GM19324 (cell line): ENCODE data around the gene EEF1E1.
"Not testable (repeated sequence)": the region's sequence is repeated elsewhere in the genome, so short reads cannot be mapped to it uniquely, and the experiment has no call there.

ENCODE experiments used
- ATAC-seq: cut with Tn5 transposase; IDR thresholded peaks from one replicate; pipeline ENCODE4 v1.9.1; 2021; ENCODE audit warnings: mild to moderate bottlenecking, moderate library complexity; ENCODE audit not compliant: unreplicated experiment, low FRiP score

The EEF1E1 gene

GRCh38 chr6:8064638-8065518, 37.5 kb downstream of the EEF1E1 start:
- ATAC-seq, result no peak

GRCh38 chr6:8063761-8064637, 38.3 kb downstream of the EEF1E1 start, which contains the start of gene BLOC1S5:
Gene BLOC1S5, minus strand, starts transcription at chr6:8064389. Its CDS starts 13 bp downstream, at chr6:8064376.
- peak; percentile 95 for ATAC-seq

GRCh38 chr6:8061736-8062135, 40.6 kb downstream of the EEF1E1 start:
- ATAC-seq, result no peak

GRCh38 chr6:8060346-8060745, 42.0 kb downstream of the EEF1E1 start:
- no peak for ATAC-seq

- ATAC-seq, result no peak
Measured at GRCh38 chr6:8059129-8059528, 43.2 kb downstream of the EEF1E1 start.

GRCh38 chr6:8057793-8058192, 44.6 kb downstream of the EEF1E1 start:
- ATAC-seq, result no peak

- no peak for ATAC-seq
Measured at GRCh38 chr6:8057263-8057662, 45.1 kb downstream of the EEF1E1 start.

- no peak for ATAC-seq
Measured at GRCh38 chr6:8054276-8054675, 48.1 kb downstream of the EEF1E1 start.

- ATAC-seq, result no peak
Measured at GRCh38 chr6:8047541-8048292, 54.6 kb downstream of the EEF1E1 start.

- ATAC-seq, result not testable (repeated sequence)
Measured at GRCh38 chr6:8045769-8046168, 56.6 kb downstream of the EEF1E1 start.

- no peak for ATAC-seq
Measured at GRCh38 chr6:8043221-8043620, 59.1 kb downstream of the EEF1E1 start.

- ATAC-seq, result no peak
Measured at GRCh38 chr6:8041913-8042583, 60.3 kb downstream of the EEF1E1 start.

- ATAC-seq, result not testable (repeated sequence)
Measured at GRCh38 chr6:8034107-8034506, 68.2 kb downstream of the EEF1E1 start.

- ATAC-seq, result no peak
Measured at GRCh38 chr6:8030920-8031319, 71.4 kb downstream of the EEF1E1 start.
